ENCODE measurements around the gene HOXC9. TPM values are rescaled to one million over a fixed set of nuclear protein-coding genes. Genes with fewer than 3 reads are reported as not detected.
A peak's percentile ranks its signal among the peaks of the same experiment; 100 is the strongest.

HOXC9 gene
- not detected for total RNA-seq

DNA sequence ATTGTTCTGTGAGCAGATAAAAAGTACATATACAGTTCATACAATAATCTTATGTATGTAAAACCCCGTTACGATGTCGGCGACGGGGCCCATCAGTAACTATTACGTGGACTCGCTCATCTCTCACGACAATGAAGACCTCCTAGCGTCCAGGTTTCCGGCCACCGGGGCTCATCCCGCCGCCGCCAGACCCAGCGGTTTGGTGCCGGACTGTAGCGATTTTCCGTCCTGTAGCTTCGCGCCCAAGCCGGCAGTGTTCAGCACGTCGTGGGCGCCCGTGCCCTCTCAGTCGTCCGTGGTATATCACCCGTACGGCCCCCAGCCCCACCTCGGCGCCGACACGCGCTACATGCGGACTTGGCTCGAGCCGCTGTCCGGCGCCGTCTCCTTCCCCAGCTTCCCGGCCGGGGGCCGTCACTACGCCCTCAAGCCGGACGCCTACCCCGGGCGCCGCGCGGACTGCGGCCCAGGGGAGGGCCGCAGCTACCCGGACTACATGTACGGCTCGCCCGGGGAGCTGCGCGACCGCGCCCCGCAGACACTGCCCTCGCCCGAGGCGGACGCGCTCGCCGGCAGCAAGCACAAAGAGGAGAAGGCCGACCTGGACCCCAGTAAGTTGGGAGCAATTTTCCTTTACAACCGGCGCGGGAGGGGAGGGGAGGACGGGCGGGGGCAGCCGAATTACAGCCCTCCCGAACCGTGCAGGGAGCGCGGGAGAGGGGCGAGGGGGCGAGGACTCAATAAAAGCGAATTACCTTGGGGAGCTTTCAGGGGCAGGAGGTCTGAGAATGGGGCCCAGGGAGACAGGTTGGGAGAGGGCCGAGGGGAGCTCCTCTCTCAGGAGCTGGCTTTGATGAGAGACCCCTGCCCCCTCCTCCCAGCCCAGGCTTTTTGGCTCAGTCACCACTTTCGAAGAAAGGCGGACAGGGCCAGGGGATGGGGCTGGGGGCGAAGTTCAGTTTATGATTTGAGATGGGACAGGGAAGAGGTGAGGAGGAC lies at the start of gene HOXC9:
TSS of gene HOXC9 (plus strand) at position 46 of the 999 bp plus-strand sequence. CDS start at position 74, 28 bp downstream.
- Histone ChIP-seq H3K4me1 (peaks cover 30% of the 10 kb centered on the region), H3K27me3 (peaks cover 6 to 81% of the 10 kb centered on the region in 2 donors), H3K36me3 (replicated peaks in 1 of 2; ENCODE audit: insufficient read depth in 1 of 2, low read depth in 2 of 2) (no peaks in the 10 kb centered on the region), H3K27ac (no peak within 1 kb of the TSS), H3K4me3 (no peak within 1 kb of the TSS), H3K9me3 (no peaks in the 10 kb centered on the region)
- TF ChIP-seq POLR2A (IDR thresholded peaks at IDR 0.05) (no peak), CTCF (IDR thresholded peaks at IDR 0.05) (no peak)
- intact Hi-C loops (cut with DNase I): loop anchor here (5.0 kb wide), 1 partner anchor 202 kb away; no protein-coding TSS in a partner anchor
- peak; percentile 43 for ATAC-seq
- 3 to 11% methylated on average over 24 to 87 of the region's 87 CpGs for WGBS, 2 donors
- peak in 1 of 4 donors; percentile 24 for DNase-seq

GRCh38 chr12:53950437-53950773 lies 49.6 kb upstream of the HOXC9 start:
- 2 to 5% methylated on average over 10 of the region's 10 CpGs for WGBS, 2 donors
- peaks cover 24% of the 10 kb centered on the region for H3K4me1 ChIP-seq
- H3K9me3 ChIP-seq: no peaks in the 10 kb centered on the region
- H3K27ac ChIP-seq: no peak overlapping the region
- ATAC-seq: no peak
- H3K4me3 ChIP-seq: no peak overlapping the region
- intact Hi-C loops (cut with DNase I): no loop called here
- peaks cover 3 to 59% of the 10 kb centered on the region in 2 donors for H3K27me3 ChIP-seq
- TF ChIP-seq POLR2A (IDR thresholded peaks at IDR 0.05) (no peak), CTCF (IDR thresholded peaks at IDR 0.05) (no peak)
- no peaks in the 10 kb centered on the region for H3K36me3 ChIP-seq (replicated peaks in 1 of 2; ENCODE audit: insufficient read depth in 1 of 2, low read depth in 2 of 2)
- no peak for DNase-seq

GRCh38 chr12:53950789-53951576 lies 49.0 kb upstream of the HOXC9 start:
- 5 to 6% methylated on average over 31 to 34 of the region's 34 CpGs for WGBS, 2 donors
- Histone ChIP-seq H3K27ac (no peak overlapping the region), H3K4me1 (peaks cover 26% of the 10 kb centered on the region), H3K27me3 (peaks cover 3 to 65% of the 10 kb centered on the region in 2 donors), H3K36me3 (replicated peaks in 1 of 2; ENCODE audit: insufficient read depth in 1 of 2, low read depth in 2 of 2) (no peaks in the 10 kb centered on the region), H3K4me3 (no peak overlapping the region), H3K9me3 (no peaks in the 10 kb centered on the region)
- no peak for ATAC-seq
- no peak for DNase-seq
- intact Hi-C loops (cut with DNase I): no loop called here
- TF ChIP-seq POLR2A (IDR thresholded peaks at IDR 0.05): no peak
- TF ChIP-seq CTCF (IDR thresholded peaks at IDR 0.05): no peak

GRCh38 chr12:53951577-53952334 lies 48.2 kb upstream of the HOXC9 start:
- no peaks in the 10 kb centered on the region for H3K9me3 ChIP-seq
- H3K4me1 ChIP-seq: peaks cover 26% of the 10 kb centered on the region
- H3K27ac ChIP-seq: no peak overlapping the region
- no peak for ATAC-seq
- no peak for DNase-seq
- 4 to 8% methylated on average over 37 to 47 of the region's 47 CpGs for whole genome bisulfite sequencing, 2 donors
- intact Hi-C loops (cut with DNase I): no loop called here
- no peak overlapping the region for H3K4me3 ChIP-seq
- H3K36me3 ChIP-seq (replicated peaks in 1 of 2; ENCODE audit: insufficient read depth in 1 of 2, low read depth in 2 of 2): no peaks in the 10 kb centered on the region
- TF ChIP-seq CTCF (IDR thresholded peaks at IDR 0.05) (no peak), POLR2A (IDR thresholded peaks at IDR 0.05) (no peak)
- H3K27me3 ChIP-seq: peaks cover 3 to 70% of the 10 kb centered on the region in 2 donors
